Colonic mucosa (tissue), 4 donors: ENCODE measurements around the gene ZSCAN2. TPM values are rescaled to one million over a fixed set of nuclear protein-coding genes. Genes with fewer than 3 reads are reported as not detected.

Source experiments
- DNase-seq: peaks from one replicate; pipeline ENCODE4 v3.0.0-alpha.2; 2020
- H3K27ac ChIP-seq: fragments of 200-600 bp; one replicate; pipeline ENCODE4 v1.8.0; 2021
- H3K27me3 ChIP-seq: fragments of 200-600 bp; one replicate; pipeline ENCODE4 v1.8.0; 2021
- H3K36me3 ChIP-seq: fragments of 200-600 bp; one replicate; pipeline ENCODE4 v1.8.0; 2021
- H3K4me1 ChIP-seq: fragments of 200-600 bp; one replicate; pipeline ENCODE4 v1.8.0; 2021; ENCODE audit warnings: mild to moderate bottlenecking
- H3K4me3 ChIP-seq: fragments of 200-600 bp; one replicate; pipeline ENCODE4 v1.8.0; 2021
- H3K9ac ChIP-seq, 2 donors: one replicate each; pipeline ENCODE4 v1.7.0; 2013; ENCODE audit warnings: control low read depth in 2 of 2, low read depth in 2 of 2, low read length in 2 of 2
- H3K9me3 ChIP-seq: fragments of 200-600 bp; one replicate; pipeline ENCODE4 v1.8.0; 2021
- intact Hi-C: fragments of 100-400 bp; cut with DNase I; formaldehyde crosslinking; loops from one replicate; pipeline ENCODE4 v1.14.1; 2022
- total RNA-seq, 2 donors: library from RNA; stranded (reverse); fragmentation: NEBNext Ultra II Directional in 1 of 2; extraction: Animal tissue kit (Norgen Biotek cat#: 25700) in 1 of 2; gene quantifications; one replicate each; pipeline ENCODE4 v1.2.1, GENCODE V29; 2021
- TF ChIP-seq, protein P1 (sequence below): fragments of 200-600 bp; IDR thresholded peaks from one replicate; pipeline ENCODE4 v1.8.0; 2022; ENCODE audit warnings: antibody characterized with exemption, mild to moderate bottlenecking
- donor health status: healthy.
- donor health status: DM: no; HTN: no; CAD: no.
- donor health status: DM: no; HTN: no; CAD: no.

The ZSCAN2 gene
- total RNA-seq, 2 donors from 2014 or later, result 6.3 to 6.4 TPM

DNA sequence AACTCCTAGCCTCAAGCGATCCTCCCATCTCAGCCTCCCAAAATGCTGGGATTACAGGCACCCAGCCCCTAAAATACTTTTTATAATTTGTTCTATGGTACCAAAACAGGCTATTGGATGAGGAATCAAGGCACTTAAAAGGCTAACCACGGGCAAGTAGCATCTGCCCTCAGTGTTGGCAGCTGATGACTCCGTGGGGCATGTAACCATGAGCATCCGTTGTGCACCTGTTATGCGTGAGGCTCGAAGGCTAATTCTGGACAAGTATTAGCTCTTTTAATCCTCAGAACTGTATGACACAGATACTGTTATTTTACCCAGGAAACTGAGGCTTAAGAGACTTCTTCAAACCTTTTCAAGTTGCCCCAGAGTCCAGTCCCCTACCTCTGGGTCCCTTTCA lies 43.0 kb downstream of the ZSCAN2 start:
- no peak for DNase-seq
- TF ChIP-seq, protein P1, sequence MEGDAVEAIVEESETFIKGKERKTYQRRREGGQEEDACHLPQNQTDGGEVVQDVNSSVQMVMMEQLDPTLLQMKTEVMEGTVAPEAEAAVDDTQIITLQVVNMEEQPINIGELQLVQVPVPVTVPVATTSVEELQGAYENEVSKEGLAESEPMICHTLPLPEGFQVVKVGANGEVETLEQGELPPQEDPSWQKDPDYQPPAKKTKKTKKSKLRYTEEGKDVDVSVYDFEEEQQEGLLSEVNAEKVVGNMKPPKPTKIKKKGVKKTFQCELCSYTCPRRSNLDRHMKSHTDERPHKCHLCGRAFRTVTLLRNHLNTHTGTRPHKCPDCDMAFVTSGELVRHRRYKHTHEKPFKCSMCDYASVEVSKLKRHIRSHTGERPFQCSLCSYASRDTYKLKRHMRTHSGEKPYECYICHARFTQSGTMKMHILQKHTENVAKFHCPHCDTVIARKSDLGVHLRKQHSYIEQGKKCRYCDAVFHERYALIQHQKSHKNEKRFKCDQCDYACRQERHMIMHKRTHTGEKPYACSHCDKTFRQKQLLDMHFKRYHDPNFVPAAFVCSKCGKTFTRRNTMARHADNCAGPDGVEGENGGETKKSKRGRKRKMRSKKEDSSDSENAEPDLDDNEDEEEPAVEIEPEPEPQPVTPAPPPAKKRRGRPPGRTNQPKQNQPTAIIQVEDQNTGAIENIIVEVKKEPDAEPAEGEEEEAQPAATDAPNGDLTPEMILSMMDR, result no peak
- peaks cover 27% of the 10 kb centered on the region for H3K36me3 ChIP-seq
- H3K27me3 ChIP-seq, result no peaks in the 10 kb centered on the region
- intact Hi-C loops, result loop anchor here (10.0 kb wide), 1 partner anchor 49 kb away; no protein-coding TSS in a partner anchor
- no peak overlapping the region for H3K9ac ChIP-seq
- no peaks in the 10 kb centered on the region for H3K4me1 ChIP-seq
- no peak overlapping the region for H3K27ac ChIP-seq
- H3K9me3 ChIP-seq, result no peaks in the 10 kb centered on the region
- H3K4me3 ChIP-seq, result no peak overlapping the region

DNA sequence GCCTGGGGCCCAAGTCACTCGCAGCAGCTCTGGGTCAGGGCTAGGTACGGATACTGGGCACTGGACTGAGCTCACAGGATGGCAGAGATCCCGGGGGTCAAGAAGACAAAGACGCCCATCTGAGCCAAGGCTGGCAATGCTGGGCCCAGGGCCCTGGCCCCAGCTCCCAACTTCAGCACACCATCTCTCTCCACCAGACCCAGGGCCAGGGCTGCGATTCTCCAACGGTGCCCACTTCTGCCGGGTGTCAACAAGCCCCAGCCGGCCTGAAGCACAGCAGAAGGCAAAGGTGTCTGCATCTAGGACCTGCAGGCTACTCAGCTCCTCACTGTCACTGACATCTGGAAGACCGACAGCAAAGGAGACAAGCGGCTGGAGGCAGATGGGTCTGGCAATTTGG lies 44.7 kb downstream of the ZSCAN2 start:
- no peaks in the 10 kb centered on the region for H3K9me3 ChIP-seq
- no peak overlapping the region for H3K4me3 ChIP-seq
- H3K9ac ChIP-seq, result no peak overlapping the region
- no peak for DNase-seq
- TF ChIP-seq, protein P1, result no peak
- no peak overlapping the region for H3K27ac ChIP-seq
- intact Hi-C loops, result loop anchor here (10.0 kb wide), 1 partner anchor 51 kb away; no protein-coding TSS in a partner anchor
- H3K4me1 ChIP-seq, result no peaks in the 10 kb centered on the region
- H3K27me3 ChIP-seq, result no peaks in the 10 kb centered on the region
- peaks cover 18% of the 10 kb centered on the region for H3K36me3 ChIP-seq

DNA sequence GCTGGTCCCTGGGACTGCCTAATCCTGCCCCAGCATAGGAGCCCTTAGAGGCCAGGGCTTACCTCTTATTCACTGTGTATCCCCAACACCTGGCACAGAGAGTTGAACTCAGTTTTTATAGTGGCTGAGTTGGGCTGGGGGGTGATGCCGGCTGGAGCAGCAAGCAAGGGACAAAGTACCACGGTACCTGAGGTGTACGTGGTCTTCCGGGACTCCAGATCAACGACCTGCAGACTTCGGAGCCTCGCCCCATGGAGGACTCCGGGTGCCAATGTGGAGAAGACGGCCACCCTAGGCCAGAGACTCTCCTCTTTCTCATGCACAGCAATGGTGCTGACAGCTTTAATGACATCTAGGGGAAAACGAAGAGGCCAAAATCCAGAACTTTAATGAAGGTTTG lies 45.2 kb downstream of the ZSCAN2 start:
- Histone ChIP-seq H3K4me3 (no peak overlapping the region), H3K27me3 (no peaks in the 10 kb centered on the region), H3K9ac (no peak overlapping the region), H3K27ac (no peak overlapping the region), H3K36me3 (peaks cover 18% of the 10 kb centered on the region), H3K4me1 (no peaks in the 10 kb centered on the region), H3K9me3 (no peaks in the 10 kb centered on the region)
- DNase-seq, result no peak
- intact Hi-C loops, result loop anchor here (10.0 kb wide), 1 partner anchor 51 kb away; no protein-coding TSS in a partner anchor
- TF ChIP-seq, protein P1, result no peak

DNA sequence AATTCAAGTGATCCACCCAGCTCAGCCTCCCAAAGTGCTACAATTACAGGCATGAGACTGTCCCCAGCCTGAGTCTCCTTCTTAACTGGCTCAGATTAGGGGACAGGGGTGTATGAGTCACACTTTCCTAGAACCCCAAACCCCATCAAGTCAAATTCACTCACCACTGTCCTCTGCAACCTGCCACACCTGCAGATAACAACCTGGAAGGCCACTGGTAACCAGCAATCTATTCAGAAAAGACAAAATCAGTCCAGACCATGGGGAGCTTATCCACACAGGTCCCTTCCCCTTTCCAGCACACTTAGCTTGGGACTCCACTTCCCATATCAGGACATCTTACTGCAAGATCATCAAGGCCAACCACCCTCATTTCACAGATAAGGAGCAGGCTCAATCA lies 46.9 kb downstream of the ZSCAN2 start:
- Histone ChIP-seq H3K9ac (no peak overlapping the region), H3K9me3 (no peaks in the 10 kb centered on the region), H3K27me3 (no peaks in the 10 kb centered on the region), H3K4me1 (no peaks in the 10 kb centered on the region), H3K36me3 (peaks cover 10% of the 10 kb centered on the region), H3K4me3 (no peak overlapping the region), H3K27ac (no peak overlapping the region)
- no peak for DNase-seq
- intact Hi-C loops, result loop anchor here (10.0 kb wide), 1 partner anchor 53 kb away; no protein-coding TSS in a partner anchor
- TF ChIP-seq, protein P1, result no peak

DNA sequence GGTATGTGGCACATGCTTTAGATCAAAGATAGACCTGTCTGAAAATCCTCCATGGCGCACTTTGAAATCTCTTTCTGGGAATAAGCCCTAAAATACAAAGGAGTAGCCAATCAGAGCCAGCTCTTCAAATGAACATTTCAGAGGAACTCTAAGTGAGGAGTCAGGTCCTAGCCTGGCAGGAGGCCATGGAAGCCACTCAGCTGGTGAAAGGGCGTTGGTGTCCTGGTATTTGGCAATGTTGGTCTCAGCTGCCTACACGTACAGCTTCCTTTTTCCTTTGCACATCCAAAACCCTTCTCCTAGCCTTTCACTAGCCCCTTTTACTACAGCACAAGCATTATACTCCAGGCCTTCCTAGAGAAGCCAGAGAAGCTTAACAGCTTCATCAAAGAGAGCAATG lies 47.7 kb downstream of the ZSCAN2 start:
- TF ChIP-seq, protein P1, result no peak
- peaks cover 10% of the 10 kb centered on the region for H3K36me3 ChIP-seq
- no peak for DNase-seq
- no peak overlapping the region for H3K4me3 ChIP-seq
- no peak overlapping the region for H3K27ac ChIP-seq
- no peak overlapping the region for H3K9ac ChIP-seq
- H3K4me1 ChIP-seq, result peaks cover 5% of the 10 kb centered on the region
- no peaks in the 10 kb centered on the region for H3K9me3 ChIP-seq
- intact Hi-C loops, result loop anchor here (10.0 kb wide), 1 partner anchor 54 kb away; no protein-coding TSS in a partner anchor
- no peaks in the 10 kb centered on the region for H3K27me3 ChIP-seq
